Renal cortex interstitium (tissue), 11 donors: ENCODE results near the gene MAP3K14. TPM values are rescaled to one million over a fixed set of nuclear protein-coding genes. Genes with fewer than 3 reads are reported as not detected.
"Not testable (repeated sequence)": the region's sequence is repeated elsewhere in the genome, so short reads cannot be mapped to it uniquely, and the experiment has no call there.

ENCODE experiments used
- DNase-seq, 11 donors: peaks; one replicate each; pipeline ENCODE4 v3.0.0-alpha.2; 2013; ENCODE audit warnings: low read depth in 9 of 11, low spot score in 4 of 11; ENCODE audit errors: extremely low read depth in 1 of 11
- polyA plus RNA-seq, 3 donors: library from polyadenylated mRNA; unstranded; fragments of 120-200 nt; gene quantifications; one replicate each; pipeline ENCODE4 v1.2.1, GENCODE V29; 2013; ENCODE audit not compliant: insufficient read length in 3 of 3

Gene MAP3K14
- polyA plus RNA-seq, 3 donors: 4.5 to 7.7 (median 5.1) TPM

DNA sequence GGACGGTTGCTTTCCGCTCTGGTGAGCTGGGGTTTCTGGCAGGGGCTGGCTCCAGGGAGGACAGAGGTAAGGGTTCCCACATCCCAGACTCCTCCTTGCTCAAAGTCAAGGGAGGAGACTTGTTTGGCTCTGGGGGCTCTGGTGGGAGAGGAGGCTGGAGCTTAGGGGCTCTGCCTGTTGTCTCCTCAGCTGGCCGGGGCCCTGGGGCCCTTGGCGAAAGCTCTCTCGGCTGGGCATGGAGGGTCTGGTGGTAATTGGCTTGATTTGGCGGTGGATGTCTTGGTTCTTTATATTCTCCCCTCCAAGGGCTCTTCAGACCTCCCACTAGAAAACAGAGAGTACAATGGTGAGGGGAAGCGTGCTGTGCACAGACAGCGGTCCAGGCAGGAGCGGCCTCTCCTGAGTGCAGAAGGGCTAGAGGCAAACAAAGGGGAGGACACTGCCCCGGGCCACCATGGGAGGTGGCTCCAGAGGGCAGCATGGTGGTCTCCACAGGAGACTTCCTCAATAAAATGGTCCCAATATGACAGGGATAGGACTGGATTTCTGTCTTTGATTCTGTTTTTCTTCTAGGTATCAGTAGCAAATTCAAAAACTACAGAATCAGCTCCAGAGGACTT is 49.3 kb downstream of the MAP3K14 start:
- DNase-seq: no peak

DNA sequence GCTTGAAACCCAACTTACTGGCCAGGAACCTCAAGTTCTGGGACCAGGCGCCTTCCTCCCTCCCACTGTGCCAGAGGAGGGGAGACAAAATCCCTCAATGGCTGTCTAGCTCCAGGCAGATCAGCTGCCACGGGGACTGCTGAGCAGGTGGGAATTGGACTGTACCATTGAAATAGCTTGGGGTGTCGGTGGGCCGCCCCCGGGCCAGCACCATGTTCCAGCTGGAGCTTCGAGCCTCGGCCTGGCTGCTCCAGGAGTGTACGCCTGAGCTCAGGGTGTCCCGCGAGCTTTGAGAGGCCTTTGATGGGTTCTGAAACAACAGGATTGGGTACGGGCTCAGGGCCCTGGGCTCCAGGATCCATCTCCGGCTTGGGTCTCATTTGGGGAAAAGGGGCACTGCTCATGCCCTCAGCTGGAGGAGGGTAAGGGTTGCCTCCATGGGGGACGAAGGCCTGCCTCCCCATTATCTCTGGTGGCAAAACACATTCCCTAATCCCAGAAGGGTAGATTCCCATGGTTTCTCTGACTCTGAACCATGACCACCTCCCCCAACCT is 50.4 kb downstream of the MAP3K14 start:
- DNase-seq: no peak

DNA sequence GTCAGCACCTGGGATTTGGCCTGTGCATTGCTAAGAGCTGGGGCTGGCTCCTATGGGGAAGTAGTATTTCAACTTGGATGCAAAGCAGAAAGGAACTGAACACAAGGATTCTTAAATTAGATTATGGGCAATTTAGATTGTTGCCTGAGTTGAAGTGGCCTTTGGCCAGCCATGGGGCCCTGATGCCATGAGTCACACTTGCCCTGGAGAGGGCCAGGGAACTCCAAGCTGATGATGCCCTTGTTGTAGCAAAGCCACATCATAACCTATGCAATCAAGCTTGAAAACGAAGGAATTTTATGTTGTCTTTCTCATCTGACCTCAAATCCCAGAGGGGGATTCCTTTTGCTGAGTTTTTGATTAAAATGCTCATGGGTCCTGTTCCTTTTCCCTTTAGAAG is 51.0 kb downstream of the MAP3K14 start:
- no peak for DNase-seq

DNA sequence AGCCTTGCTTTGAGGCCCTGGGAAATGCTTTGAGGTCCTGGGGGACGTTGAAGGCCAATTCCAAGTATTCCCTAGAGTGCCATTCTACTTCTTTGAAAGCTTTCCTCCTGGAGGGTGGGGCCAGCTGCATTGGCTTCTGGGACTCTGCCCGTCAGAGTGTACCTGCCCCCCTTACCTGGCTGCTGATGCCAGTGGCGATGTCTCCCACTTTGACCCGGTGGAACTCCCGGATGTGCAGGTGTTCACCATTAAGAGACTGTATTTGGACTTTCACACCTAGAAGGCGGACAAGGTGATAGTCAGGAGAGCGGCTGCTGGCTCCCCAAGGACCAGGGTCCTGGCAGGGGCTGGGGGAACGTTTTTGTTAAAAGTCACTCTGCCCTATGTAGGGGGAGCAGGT is 51.8 kb downstream of the MAP3K14 start:
- no peak for DNase-seq

- DNase-seq: no peak
These were observed 52.4 kb downstream of the MAP3K14 start for GRCh38 chr17:45264430-45264829.

DNA sequence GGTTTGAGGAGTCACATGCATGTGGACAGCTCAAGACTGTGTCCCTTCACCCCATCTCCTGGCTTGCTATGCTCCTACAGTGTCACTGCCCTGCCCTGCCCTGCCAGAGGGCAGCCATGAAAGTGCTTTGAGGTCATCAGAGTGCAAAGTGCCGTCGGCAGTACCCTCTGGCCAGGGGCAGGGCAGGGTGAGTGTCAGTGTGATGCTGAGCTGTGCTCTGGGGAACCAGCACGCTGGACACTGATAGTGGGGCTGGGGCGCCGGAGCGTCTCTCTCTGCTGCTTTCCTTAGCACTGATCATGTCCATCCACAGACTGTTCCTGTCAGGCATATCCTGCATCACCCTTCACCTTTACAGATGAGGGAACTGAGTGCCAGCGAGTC is 53.4 kb downstream of the MAP3K14 start:
- no peak for DNase-seq

DNA sequence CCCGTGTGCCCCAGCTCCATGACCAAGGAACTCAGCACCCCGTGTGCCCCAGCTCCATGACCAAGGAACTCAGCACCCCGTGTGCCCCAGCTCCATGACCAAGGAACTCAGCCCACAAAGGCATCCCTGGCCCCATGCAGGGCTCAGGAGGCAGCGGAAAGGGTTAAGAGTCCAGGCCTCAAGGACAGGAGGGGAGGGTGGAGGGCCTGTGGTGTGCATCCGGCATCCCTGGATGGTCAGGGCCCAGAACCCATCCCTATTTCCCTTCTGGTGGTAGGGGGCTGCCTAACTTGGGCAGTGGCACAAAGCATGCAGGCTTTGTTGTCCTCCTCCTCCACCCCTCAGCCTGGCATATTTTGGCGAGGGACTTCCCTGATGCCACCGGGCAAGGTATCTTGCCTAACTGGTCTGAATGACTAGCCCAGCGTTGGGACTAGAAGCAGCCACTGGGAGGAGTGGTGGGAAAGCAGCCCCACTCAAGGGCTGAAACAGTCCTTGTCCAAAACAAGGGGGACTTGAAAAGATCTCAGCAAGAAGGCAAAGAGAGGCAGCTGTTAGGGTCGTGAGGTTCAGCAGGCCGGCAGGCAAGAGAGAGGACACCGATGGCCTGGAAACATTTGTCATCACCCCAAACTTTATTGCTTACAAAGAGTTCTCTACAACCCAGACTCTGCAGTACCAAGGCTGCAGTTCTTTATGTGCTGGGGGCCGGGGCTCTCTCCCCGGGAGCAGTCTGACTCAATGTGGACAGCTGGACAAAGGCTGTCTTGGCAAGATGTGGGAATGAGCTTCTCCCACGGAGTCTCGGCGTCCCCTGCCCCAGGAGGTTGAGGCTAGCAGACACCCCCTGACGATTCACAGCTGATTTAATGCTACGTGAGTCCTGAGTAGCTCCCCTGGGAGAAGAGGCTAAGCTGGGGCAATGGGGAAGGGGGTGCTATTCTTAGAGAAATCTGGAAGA is 54.0 kb downstream of the MAP3K14 start:
- peak in 1 of 11 donors; percentile 17 for DNase-seq

- DNase-seq: peak in 3 of 11 donors; percentile 21 to 43 (median 42)
These were observed 55.0 kb downstream of the MAP3K14 start, which contains the start of gene SPATA32 for GRCh38 chr17:45261577-45262515. TSS of gene SPATA32 (minus strand) at chr17:45262094. CDS start at chr17:45262016, 78 bp downstream.

DNA sequence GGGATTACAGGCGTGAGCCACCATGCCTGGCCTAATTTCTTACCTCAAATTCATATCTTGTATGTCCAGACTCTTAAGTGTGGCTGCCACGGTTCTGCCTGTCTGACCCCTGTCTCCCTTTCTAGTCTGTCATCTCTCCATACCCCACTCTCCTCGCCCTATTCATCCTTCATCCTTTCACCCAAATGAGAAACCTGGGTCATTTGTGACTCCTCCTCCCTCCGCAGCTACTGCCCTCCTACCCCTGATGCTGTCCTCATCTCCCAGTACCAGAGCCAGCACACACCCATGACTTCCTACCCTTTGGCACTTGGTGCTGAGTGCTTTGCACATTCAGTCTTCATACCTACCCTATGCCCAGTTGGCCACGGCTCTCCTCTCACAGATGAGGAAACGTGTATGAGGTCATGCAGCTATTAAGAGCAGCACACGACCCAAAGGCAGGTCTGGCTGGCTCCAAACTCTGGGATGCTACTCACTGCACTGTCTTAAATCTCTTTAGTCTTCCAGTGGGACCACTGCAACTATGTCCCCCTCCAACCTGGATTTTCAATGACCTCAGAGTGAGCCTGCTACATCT is 56.5 kb downstream of the MAP3K14 start:
- no peak for DNase-seq

DNA sequence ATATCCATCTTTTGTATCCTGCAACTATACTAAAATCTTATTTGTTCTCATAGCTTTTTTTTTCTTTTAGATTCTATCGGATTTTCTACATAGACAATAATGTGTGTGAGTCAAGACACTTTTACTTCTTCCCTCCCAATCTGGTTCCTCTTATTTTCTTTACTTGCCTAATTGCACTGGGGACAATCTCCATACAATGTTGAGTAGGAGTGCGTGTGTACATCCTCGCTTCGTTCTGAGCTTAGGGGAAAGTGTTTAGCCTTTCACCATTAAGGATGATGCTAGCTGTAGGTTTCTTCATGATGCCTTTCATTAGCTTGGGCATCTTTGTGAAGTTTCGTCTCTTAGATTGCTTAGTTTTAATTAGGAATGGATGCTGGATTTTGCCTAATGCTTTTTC is 57.8 kb downstream of the MAP3K14 start:
- DNase-seq: no peak

DNA sequence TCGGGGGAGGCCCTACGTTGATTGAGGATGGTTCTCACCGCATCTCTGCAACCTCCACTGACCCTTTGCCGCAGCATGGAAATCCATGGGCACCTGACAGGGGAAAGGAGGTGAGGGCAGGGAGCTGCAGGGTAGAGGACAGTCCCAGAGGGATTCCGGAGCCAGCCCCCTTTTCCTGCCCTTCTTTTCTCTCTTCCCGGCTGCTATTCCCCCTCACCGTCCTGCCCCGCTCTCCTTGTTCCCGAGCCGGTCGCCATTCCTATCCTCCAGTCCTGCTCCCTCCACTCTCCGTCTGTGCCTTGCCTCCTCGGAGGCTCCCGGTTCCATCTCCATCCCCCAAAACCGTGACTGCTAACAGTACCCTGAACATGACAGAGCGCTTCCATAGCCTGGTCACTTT is 59.7 kb downstream of the MAP3K14 start:
- DNase-seq: no peak

GRCh38 chr17:45256114-45256966 is 60.5 kb downstream of the MAP3K14 start:
- DNase-seq: no peak

DNA sequence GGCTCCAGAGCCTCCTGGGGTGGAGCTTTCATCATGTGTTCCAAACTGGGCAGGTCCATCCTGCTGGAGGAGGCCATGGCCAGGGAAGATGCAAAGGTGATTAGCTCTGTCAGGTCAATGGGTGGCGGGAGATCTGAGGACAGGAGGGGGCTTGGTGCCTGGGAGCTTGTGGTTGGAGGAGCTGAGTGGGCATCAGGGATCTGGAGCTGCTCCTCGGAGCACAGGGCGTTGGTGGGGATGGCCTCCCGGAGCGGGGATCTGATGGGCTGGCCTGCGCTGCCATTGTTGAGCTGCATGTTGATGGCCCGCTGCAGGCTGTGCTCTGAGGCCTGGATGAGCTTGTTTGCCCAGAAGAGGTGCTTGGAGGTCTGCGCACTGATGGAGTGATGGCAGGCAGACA is 61.5 kb downstream of the MAP3K14 start:
- no peak for DNase-seq

DNA sequence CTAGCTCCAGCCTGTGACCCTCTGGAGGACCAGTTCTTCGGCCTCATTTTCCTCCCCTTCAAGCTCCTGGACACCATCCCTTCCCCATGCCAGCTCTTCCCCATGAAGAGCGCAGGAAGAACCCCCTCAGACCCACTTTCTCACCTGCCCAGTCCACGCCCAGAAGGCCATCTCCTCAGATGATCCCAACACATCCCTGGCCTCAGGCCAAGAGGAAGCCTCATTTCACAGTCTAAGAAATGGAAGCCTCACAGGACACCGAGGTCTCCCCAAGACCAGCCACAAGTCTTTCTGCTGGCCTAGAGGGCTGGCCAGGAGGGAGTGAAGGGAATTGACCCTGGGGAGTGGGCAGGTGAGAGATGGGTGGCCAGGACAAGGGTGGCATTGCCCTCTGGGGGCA is 62.9 kb downstream of the MAP3K14 start:
- DNase-seq: no peak

GRCh38 chr17:45253237-45253636 is 63.6 kb downstream of the MAP3K14 start:
- DNase-seq: not testable (repeated sequence)

GRCh38 chr17:45251931-45252330 is 64.9 kb downstream of the MAP3K14 start:
- DNase-seq: no peak

DNA sequence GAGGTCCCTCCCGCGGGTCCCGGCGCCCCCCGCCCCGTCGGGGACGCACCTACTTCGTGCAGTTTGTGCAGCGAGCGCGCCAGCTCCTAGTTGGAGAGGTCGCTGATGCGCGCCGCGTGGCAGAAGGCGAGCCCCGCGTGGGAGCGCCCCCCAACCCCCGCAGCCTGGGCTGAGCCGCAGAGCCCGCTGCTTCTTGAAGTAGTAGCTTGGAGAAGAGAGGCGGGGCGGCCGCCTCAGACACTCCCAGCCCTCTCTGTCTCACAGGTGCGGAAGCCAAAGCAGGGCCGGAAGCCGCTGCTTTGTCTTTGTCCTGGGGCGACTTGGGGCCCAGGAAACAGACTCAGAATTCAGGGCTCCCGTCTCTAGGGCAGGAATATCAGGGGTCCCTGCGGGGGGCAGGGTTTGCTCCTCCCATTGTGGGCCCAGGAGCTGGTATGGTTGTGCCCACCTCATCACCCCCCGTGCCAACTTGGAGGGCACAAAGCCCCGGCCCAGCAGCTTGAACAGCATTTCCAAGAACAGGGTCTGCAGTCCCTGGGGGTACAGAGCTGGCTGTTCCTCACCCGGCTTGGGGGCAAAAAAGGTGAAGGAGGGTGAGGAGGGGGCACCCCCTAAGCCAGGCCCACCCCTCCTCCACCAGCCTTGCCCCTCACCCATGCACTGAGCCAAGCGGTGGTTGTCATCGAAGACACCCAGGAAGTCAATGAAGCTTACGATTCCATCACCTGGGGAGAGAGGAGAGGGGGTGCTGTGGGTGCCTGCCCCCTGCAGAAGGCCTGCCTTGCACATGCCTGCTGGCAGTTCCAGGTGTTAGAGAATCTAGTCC is 68.5 kb downstream of the MAP3K14 start:
- no peak for DNase-seq
